A204.1 (cell line): Measurements from ENCODE around the gene SMKR1.
"Not testable (repeated sequence)": the region's sequence is repeated elsewhere in the genome, so short reads cannot be mapped to it uniquely, and the experiment has no call there.

Experiments used
- FAIRE-seq: peaks from 2 replicates; lab custom pipeline; 2012; peaks lifted over from hg19 to GRCh38; lab: Jason Lieb, UNC

SMKR1 gene

GRCh38 chr7:129501760-129502707 lies at the start of gene SMKR1:
Gene SMKR1 (plus strand): TSS chr7:129502531. CDS start chr7:129502825, 294 bp downstream.
- no peak for FAIRE-seq

- no peak for FAIRE-seq
These were observed 49.6 kb upstream of the SMKR1 start for GRCh38 chr7:129452589-129453231.

- FAIRE-seq = no peak
These were observed 48.7 kb upstream of the SMKR1 start for GRCh38 chr7:129453510-129454248.

- FAIRE-seq = no peak
These were observed 48.1 kb upstream of the SMKR1 start for GRCh38 chr7:129454249-129454551.

GRCh38 chr7:129456421-129456820 lies 45.9 kb upstream of the SMKR1 start:
- no peak for FAIRE-seq

GRCh38 chr7:129457101-129457500 lies 45.2 kb upstream of the SMKR1 start:
- no peak for FAIRE-seq

- no peak for FAIRE-seq
These were observed 44.2 kb upstream of the SMKR1 start for GRCh38 chr7:129458171-129458570.

GRCh38 chr7:129461809-129462208 lies 40.5 kb upstream of the SMKR1 start:
- no peak for FAIRE-seq

- no peak for FAIRE-seq
These were observed 39.9 kb upstream of the SMKR1 start for GRCh38 chr7:129462420-129462819.

GRCh38 chr7:129464194-129464593 lies 38.1 kb upstream of the SMKR1 start:
- FAIRE-seq = no peak

- FAIRE-seq = no peak
These were observed 37.3 kb upstream of the SMKR1 start for GRCh38 chr7:129465080-129465479.

- FAIRE-seq = no peak
These were observed 35.5 kb upstream of the SMKR1 start for GRCh38 chr7:129466796-129467195.

- FAIRE-seq = no peak
These were observed 34.2 kb upstream of the SMKR1 start for GRCh38 chr7:129468087-129468486.

- FAIRE-seq = no peak
These were observed 33.8 kb upstream of the SMKR1 start for GRCh38 chr7:129468547-129468946.

GRCh38 chr7:129469930-129470329 lies 32.4 kb upstream of the SMKR1 start:
- no peak for FAIRE-seq

- no peak for FAIRE-seq
These were observed 31.9 kb upstream of the SMKR1 start for GRCh38 chr7:129470411-129470810.

- FAIRE-seq = no peak
These were observed 30.9 kb upstream of the SMKR1 start for GRCh38 chr7:129471402-129471827.

- FAIRE-seq = not testable (repeated sequence)
These were observed 26.4 kb upstream of the SMKR1 start for GRCh38 chr7:129475931-129476330.

- not testable (repeated sequence) for FAIRE-seq
These were observed 25.9 kb upstream of the SMKR1 start for GRCh38 chr7:129476398-129476797.

- FAIRE-seq = no peak
These were observed 22.5 kb upstream of the SMKR1 start for GRCh38 chr7:129479831-129480230.

GRCh38 chr7:129480674-129481363 lies 21.5 kb upstream of the SMKR1 start:
- no peak for FAIRE-seq

- FAIRE-seq = not testable (repeated sequence)
These were observed 21.0 kb upstream of the SMKR1 start for GRCh38 chr7:129481376-129481775.
